ENCODE results near the gene CYGB. TPM values are rescaled to one million over a fixed set of nuclear protein-coding genes. Genes with fewer than 3 reads are reported as not detected.
A peak's percentile ranks its signal among the peaks of the same experiment; 100 is the strongest.

Gene CYGB
- total and polyA plus RNA-seq, 2 of the 13 experiments (the other 11 are each of a cell fraction or from before 2014, with no cell fraction given): 18.9 to 27.1 TPM

- no peak overlapping the region for H3K4me3 ChIP-seq (replicated peaks in 1 of 3; ENCODE audit: insufficient read depth in 1 of 3, low read depth in 2 of 3, low read length in 3 of 3)
Observed at GRCh38 chr17:76538281-76538931, 897 bp upstream of the CYGB start.

More at GRCh38 chr17:76538281-76538931, 897 bp upstream of the CYGB start:
- ATAC-seq (peak; percentile 5; the same call in 1 of the 3 replicates), DNase-seq (ENCODE audit: low spot score) (no peak), FAIRE-seq (no peak)
- no peaks in the 10 kb centered on the region for H3K9me3 ChIP-seq (ENCODE audit: low read length)
- H3K27ac ChIP-seq (ENCODE audit: extremely low read length, insufficient read depth, low read length): no peak overlapping the region
- no peak overlapping the region for H3K9ac ChIP-seq (ENCODE audit: insufficient read depth, low read depth, low read length)
- intact Hi-C loops (cut with micrococcal nuclease; ENCODE audit: unreplicated experiment) (no loop called here), in situ Hi-C loops (cut with HindIII; ENCODE audit: extremely low pct_ligation_motif_present, low pct_unique_long_range_greater_than_20kb) (no loop called here)
- no peaks in the 10 kb centered on the region for H3K27me3 ChIP-seq (ENCODE audit: control insufficient read depth in 1 of 2, insufficient read depth in 2 of 2, low read length in 2 of 2)
- peaks cover 33% of the 10 kb centered on the region for H3K4me1 ChIP-seq (ENCODE audit: insufficient read depth, low read length)
- ChIA-PET CTCF (ENCODE audit: low intra/inter-chr PET ratio, low total read pairs) (no interaction called here), POLR2A (interaction anchor here (2.6 kb wide), 1 partner anchor 14 kb away, joined by 13 read pairs; no protein-coding TSS in a partner anchor)
- H4K20me1 ChIP-seq (ENCODE audit: insufficient read depth, low read length): no peaks in the 10 kb centered on the region
- TF ChIP-seq SOX13 (IDR thresholded peaks at IDR 0.05) (no peak), SOX13 (CRISPR knock-in tag; conservative IDR thresholded peaks at IDR 0.05 in 1 of 2, IDR thresholded peaks at IDR 0.05 in 1 of 2) (no peak), AGO2 (optimal IDR thresholded peaks at IDR 0.05; ENCODE audit: low read depth, low read length) (peak; percentile 56), ZNF326 (CRISPR knock-in tag; IDR thresholded peaks at IDR 0.05; ENCODE audit: borderline replicate concordance) (0 out of 2 replicates have a peak, but pooled peaks have one; percentile 57), AGO1 (IDR thresholded peaks at IDR 0.05; ENCODE audit: low read depth, low read length, poor library complexity, severe bottlenecking) (peak; percentile 24), RBFOX2 (IDR thresholded peaks at IDR 0.05; ENCODE audit: low read depth, low read length) (0 out of 2 replicates have a peak, but pooled peaks have one; percentile 5), NRL (CRISPR knock-in tag; IDR thresholded peaks at IDR 0.05; ENCODE audit: borderline replicate concordance) (0 out of 2 replicates have a peak, but pooled peaks have one; percentile 19), ZNF547 (CRISPR knock-in tag; IDR thresholded peaks at IDR 0.05) (no peak), ZBTB33 (CRISPR knock-in tag; IDR thresholded peaks at IDR 0.05) (0 out of 2 replicates have a peak, but pooled peaks have one; percentile 22), REPIN1 (CRISPR knock-in tag; IDR thresholded peaks at IDR 0.05; ENCODE audit: borderline replicate concordance, low read depth) (no peak), SNAI1 (CRISPR knock-in tag; IDR thresholded peaks at IDR 0.05; ENCODE audit: borderline replicate concordance) (no peak), ZNF572 (CRISPR knock-in tag; IDR thresholded peaks at IDR 0.05) (no peak), ZNF687 (CRISPR knock-in tag; IDR thresholded peaks at IDR 0.05) (peak; percentile 15; the same call in 1 of the 2 replicates)
- no peak overlapping the region for H2AFZ ChIP-seq (ENCODE audit: low read length)
- no peaks in the 10 kb centered on the region for H3K79me2 ChIP-seq (ENCODE audit: insufficient read depth, low read length)
- no peak overlapping the region for H3K4me2 ChIP-seq (ENCODE audit: low read depth, low read length)
- 96% methylated on average over 36 of the region's 37 CpGs for WGBS (ENCODE audit: low lambda C conversion rate)
- peaks cover 1 to 5% of the 10 kb centered on the region in 2 experiments; a peak in 2 of 5 replicates for H3K36me3 ChIP-seq (replicated peaks in 1 of 2; ENCODE audit: control insufficient read depth in 1 of 2, insufficient read depth in 2 of 2, low read length in 2 of 2)
- BruUV-seq (replicated peaks): no TSS peak
